PC-3 (cell line): ENCODE measurements around the gene ELOVL5. TPM values are rescaled to one million over a fixed set of nuclear protein-coding genes. Genes with fewer than 3 reads are reported as not detected.
A peak's percentile ranks its signal among the peaks of the same experiment; 100 is the strongest.

Experiments
- ATAC-seq: fragments of 200-7000 bp; cut with Tn5 transposase; 2 replicates; pipeline ENCODE4 v1.9.1; 2020; ENCODE audit warnings: mild to moderate bottlenecking, moderate library complexity
- BruUV-seq: library from RNA; stranded (reverse); fragments of 400-500 nt; replicated peaks from 2 replicates; lab custom pipeline; 2021; lab: Mats Ljungman, UMichigan
- CTCF ChIA-PET: fragments of 300-600 bp; sonication (Branson Sonifier 250); formaldehyde crosslinking; loops from one replicate; lab custom pipeline; 2022; ENCODE audit warnings: antibody characterized with exemption; lab: Charles Lee
- POLR2A ChIA-PET: fragments of 300-600 bp; sonication (Branson Sonifier 250); formaldehyde crosslinking; loops from one replicate; lab custom pipeline; 2022; ENCODE audit warnings: antibody characterized with exemption; ENCODE audit not compliant: unreplicated experiment; lab: Charles Lee
- DNase-seq: peaks from one replicate; pipeline ENCODE4 v3.0.0-alpha.2; 2015
- H2AFZ ChIP-seq: fragments of 300-600 bp; sonication (generic); 2 replicates; pipeline ENCODE4 v1.6.0; 2016; ENCODE audit warnings: antibody characterized with exemption, low read length
- H3F3A ChIP-seq: fragments of 300-600 bp; sonication (generic); one replicate; pipeline ENCODE4 v1.6.0; 2017; ENCODE audit warnings: antibody characterized with exemption, low read length, control low read depth, mild to moderate bottlenecking; ENCODE audit not compliant: unreplicated experiment
- H3K27ac ChIP-seq: fragments of 300-600 bp; sonication (generic); 2 replicates; pipeline ENCODE4 v1.5.1; 2016; ENCODE audit warnings: mild to moderate bottlenecking, low read length
- H3K27me3 ChIP-seq: fragments of 300-600 bp; sonication (generic); 2 replicates; pipeline ENCODE4 v1.6.1; 2016; ENCODE audit warnings: low read length, mixed read lengths
- H3K36me3 ChIP-seq: fragments of 300-600 bp; sonication (generic); 2 replicates; pipeline ENCODE4 v1.6.1; 2016; ENCODE audit warnings: low read depth, mixed run types, low read length, mixed read lengths
- H3K4me1 ChIP-seq: fragments of 300-600 bp; sonication (generic); 2 replicates; pipeline ENCODE4 v1.5.1; 2016; ENCODE audit warnings: low read length; ENCODE audit not compliant: insufficient read depth
- H3K4me2 ChIP-seq: fragments of 300-600 bp; sonication (generic); 2 replicates; pipeline ENCODE4 v1.6.0; 2016; ENCODE audit warnings: low read length
- H3K4me3 ChIP-seq: fragments of 300-600 bp; sonication (generic); 2 replicates; pipeline ENCODE4 v1.5.1; 2016; ENCODE audit warnings: mild to moderate bottlenecking, low read length, mixed read lengths
- H3K79me2 ChIP-seq: fragments of 300-600 bp; sonication (generic); 2 replicates; pipeline ENCODE4 v1.6.1; 2017; ENCODE audit warnings: low read length, mixed read lengths
- H3K9ac ChIP-seq: fragments of 300-600 bp; sonication (generic); 2 replicates; pipeline ENCODE4 v1.6.0; 2016; ENCODE audit warnings: mild to moderate bottlenecking, low read length
- H3K9me2 ChIP-seq: fragments of 300-600 bp; sonication (generic); replicated peaks from 2 replicates; pipeline ENCODE4 v1.6.1; 2016; ENCODE audit warnings: mixed run types, low read length, mixed read lengths
- H3K9me3 ChIP-seq: fragments of 300-600 bp; sonication (generic); 2 replicates; pipeline ENCODE4 v1.6.1; 2016; ENCODE audit warnings: low read length, mixed read lengths
- H4K20me1 ChIP-seq: fragments of 300-600 bp; sonication (generic); 2 replicates; pipeline ENCODE4 v1.6.1; 2016; ENCODE audit warnings: low read length, mixed read lengths
- EZH2 ChIP-seq: fragments of 300-600 bp; sonication (generic); IDR thresholded peaks from one replicate; pipeline ENCODE4 v1.6.1; 2017; ENCODE audit warnings: antibody characterized with exemption, mild to moderate bottlenecking, low read length; ENCODE audit not compliant: unreplicated experiment
- EZH2phosphoT487 ChIP-seq: fragments of 300-600 bp; sonication (generic); IDR thresholded peaks from 2 replicates; pipeline ENCODE4 v1.6.1; 2018; ENCODE audit warnings: mild to moderate bottlenecking, antibody characterized with exemption, low read length, borderline replicate concordance
- intact Hi-C: fragments of 100-400 bp; cut with micrococcal nuclease; formaldehyde crosslinking; loops from 2 replicates; pipeline ENCODE4 v1.9.0; 2023
- total RNA-seq: library from RNA; depleted of rRNA; stranded (reverse); fragments of >200 nt; gene quantifications from 2 replicates; pipeline ENCODE4 v1.2.3, GENCODE V29; 2014
- TF ChIP-seq, protein P1 (sequence below): fragments of 300-600 bp; sonication (generic); conservative IDR thresholded peaks from 2 replicates; pipeline ENCODE4 v1.5.1; 2017; ENCODE audit warnings: antibody characterized with exemption, low read depth, mild to moderate bottlenecking, low read length

The ELOVL5 gene
- total RNA-seq, 1 experiment from 2014 or later: 62.7 TPM

DNA sequence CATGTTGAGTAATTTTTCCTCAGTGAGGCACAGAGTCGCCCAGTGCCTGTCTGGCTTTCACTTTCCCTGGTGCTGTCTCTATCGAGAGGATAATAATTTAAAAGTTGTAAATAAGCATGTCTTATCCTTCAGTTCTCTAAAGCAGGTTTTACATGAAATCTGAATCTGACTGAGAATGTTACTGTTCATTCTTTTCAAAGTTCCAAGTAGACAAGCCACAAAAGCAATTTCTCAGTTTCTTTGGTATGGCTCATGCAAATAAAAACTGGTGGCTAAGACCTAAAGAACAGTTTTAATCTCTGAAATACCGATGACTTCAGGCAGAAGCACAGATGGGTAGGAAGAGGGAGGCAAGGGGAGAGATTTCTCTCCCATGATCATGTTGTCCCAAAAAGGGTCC is 112.5 kb downstream of the ELOVL5 start:
- no peak overlapping the region for H3K4me3 ChIP-seq
- H4K20me1 ChIP-seq: no peaks in the 10 kb centered on the region
- no TSS peak for BruUV-seq
- POLR2A ChIA-PET: no interaction called here
- no peaks in the 10 kb centered on the region for H3F3A ChIP-seq
- no peaks in the 10 kb centered on the region for H3K9me2 ChIP-seq
- H3K9ac ChIP-seq: no peak overlapping the region
- no peak overlapping the region for H3K4me2 ChIP-seq
- no peaks in the 10 kb centered on the region for H3K79me2 ChIP-seq
- no peaks in the 10 kb centered on the region for H3K36me3 ChIP-seq
- TF ChIP-seq EZH2phosphoT487 (no peak), EZH2 (no peak)
- TF ChIP-seq, protein P1, sequence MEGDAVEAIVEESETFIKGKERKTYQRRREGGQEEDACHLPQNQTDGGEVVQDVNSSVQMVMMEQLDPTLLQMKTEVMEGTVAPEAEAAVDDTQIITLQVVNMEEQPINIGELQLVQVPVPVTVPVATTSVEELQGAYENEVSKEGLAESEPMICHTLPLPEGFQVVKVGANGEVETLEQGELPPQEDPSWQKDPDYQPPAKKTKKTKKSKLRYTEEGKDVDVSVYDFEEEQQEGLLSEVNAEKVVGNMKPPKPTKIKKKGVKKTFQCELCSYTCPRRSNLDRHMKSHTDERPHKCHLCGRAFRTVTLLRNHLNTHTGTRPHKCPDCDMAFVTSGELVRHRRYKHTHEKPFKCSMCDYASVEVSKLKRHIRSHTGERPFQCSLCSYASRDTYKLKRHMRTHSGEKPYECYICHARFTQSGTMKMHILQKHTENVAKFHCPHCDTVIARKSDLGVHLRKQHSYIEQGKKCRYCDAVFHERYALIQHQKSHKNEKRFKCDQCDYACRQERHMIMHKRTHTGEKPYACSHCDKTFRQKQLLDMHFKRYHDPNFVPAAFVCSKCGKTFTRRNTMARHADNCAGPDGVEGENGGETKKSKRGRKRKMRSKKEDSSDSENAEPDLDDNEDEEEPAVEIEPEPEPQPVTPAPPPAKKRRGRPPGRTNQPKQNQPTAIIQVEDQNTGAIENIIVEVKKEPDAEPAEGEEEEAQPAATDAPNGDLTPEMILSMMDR: no peak
- no peaks in the 10 kb centered on the region for H3K27me3 ChIP-seq
- CTCF ChIA-PET: no interaction called here
- H3K27ac ChIP-seq: no peak overlapping the region
- DNase-seq (no peak), ATAC-seq (no peak)
- H3K4me1 ChIP-seq: no peaks in the 10 kb centered on the region
- H2AFZ ChIP-seq: no peak overlapping the region
- H3K9me3 ChIP-seq: no peaks in the 10 kb centered on the region
- intact Hi-C loops: no loop called here

DNA sequence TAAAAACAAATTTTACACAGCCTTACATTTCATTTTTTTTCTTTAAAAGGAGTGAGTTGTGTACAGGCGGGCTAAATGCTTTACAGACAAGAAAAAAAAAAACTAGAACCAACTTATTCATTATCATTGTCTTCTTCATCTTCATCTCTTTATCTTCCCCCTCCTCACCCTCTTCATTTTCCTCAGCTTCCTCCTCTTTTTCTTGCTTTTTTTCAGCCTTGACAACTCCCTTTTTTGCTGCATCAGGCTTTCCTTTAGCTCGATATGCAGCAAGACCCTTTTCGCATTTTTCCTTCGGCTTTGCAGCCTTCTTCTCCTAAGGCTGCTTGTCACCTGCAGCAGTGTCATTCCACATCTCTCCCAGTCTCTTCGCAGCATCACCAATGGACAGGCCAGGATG is 113.2 kb downstream of the ELOVL5 start:
- Histone ChIP-seq H3K36me3 (no peaks in the 10 kb centered on the region), H3K9ac (no peak overlapping the region), H3K4me1 (no peaks in the 10 kb centered on the region), H3K4me3 (no peak overlapping the region), H3K4me2 (no peak overlapping the region), H4K20me1 (no peaks in the 10 kb centered on the region), H3K27ac (no peak overlapping the region), H3K79me2 (no peaks in the 10 kb centered on the region), H2AFZ (no peak overlapping the region), H3F3A (no peaks in the 10 kb centered on the region), H3K9me2 (no peaks in the 10 kb centered on the region), H3K9me3 (no peaks in the 10 kb centered on the region), H3K27me3 (no peaks in the 10 kb centered on the region)
- ChIA-PET POLR2A (no interaction called here), CTCF (no interaction called here)
- TF ChIP-seq EZH2phosphoT487 (no peak), EZH2 (no peak)
- TF ChIP-seq, protein P1: no peak
- DNase-seq (no peak), ATAC-seq (no peak)
- intact Hi-C loops: no loop called here
- BruUV-seq: no TSS peak

DNA sequence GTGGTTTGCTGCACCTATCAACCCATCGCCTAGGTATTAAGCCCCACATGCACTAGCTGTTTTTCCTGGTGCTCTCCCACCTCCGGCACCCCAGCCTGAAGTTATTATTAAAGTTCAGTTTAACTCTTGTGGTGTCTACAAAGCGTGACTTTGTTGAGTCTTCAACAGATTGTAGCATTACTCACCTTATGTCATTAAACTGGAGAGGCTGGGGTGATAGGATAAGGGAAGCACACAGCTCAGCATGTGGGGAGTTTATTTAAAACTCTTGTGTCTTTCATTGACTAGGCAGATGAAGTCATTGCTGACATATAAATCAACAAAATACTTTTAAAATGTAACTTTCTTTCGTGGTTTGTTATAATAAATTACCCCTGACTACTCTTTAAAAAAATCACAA is 115.4 kb downstream of the ELOVL5 start:
- ChIA-PET POLR2A (no interaction called here), CTCF (no interaction called here)
- H3K36me3 ChIP-seq: no peaks in the 10 kb centered on the region
- H3K9ac ChIP-seq: no peak overlapping the region
- no peaks in the 10 kb centered on the region for H3F3A ChIP-seq
- H3K27ac ChIP-seq: no peak overlapping the region
- H3K9me3 ChIP-seq: no peaks in the 10 kb centered on the region
- no peak overlapping the region for H3K4me3 ChIP-seq
- ATAC-seq: peak; percentile 70
- H3K27me3 ChIP-seq: no peaks in the 10 kb centered on the region
- H4K20me1 ChIP-seq: no peaks in the 10 kb centered on the region
- peak; percentile 27 for DNase-seq
- H3K79me2 ChIP-seq: no peaks in the 10 kb centered on the region
- TF ChIP-seq EZH2phosphoT487 (no peak), EZH2 (no peak)
- TF ChIP-seq, protein P1: no peak
- BruUV-seq: no TSS peak
- no peaks in the 10 kb centered on the region for H3K4me1 ChIP-seq
- intact Hi-C loops: no loop called here
- no peak overlapping the region for H3K4me2 ChIP-seq
- no peaks in the 10 kb centered on the region for H3K9me2 ChIP-seq
- H2AFZ ChIP-seq: no peak overlapping the region
